ENCODE results near the gene DGKD. TPM values are rescaled to one million over a fixed set of nuclear protein-coding genes. Genes with fewer than 3 reads are reported as not detected.

Gene DGKD
- total and polyA plus RNA-seq, 2 donors (not counting 1 experiment from before 2014, with no cell fraction given), result 224 to 396 TPM

DNA sequence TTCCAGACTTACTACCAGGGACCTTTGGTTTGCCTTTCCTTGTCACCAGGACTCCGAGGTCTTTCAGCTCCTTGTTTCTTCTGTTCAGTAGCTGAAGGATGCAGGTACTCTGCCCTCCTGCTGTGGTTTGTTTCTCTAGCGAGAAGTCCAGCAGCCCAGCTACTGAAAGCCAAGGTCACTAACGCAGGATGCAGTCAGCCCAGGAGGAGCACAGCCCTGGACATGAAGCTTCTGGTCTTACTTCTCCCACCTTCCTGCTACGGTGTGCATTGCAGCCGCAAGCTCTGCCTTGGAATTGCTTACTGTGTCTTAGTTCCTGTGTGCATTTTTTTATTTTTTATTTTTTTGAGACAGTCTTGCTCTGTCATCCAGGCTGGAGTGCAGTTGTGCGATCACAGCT is 62.4 kb downstream of the DGKD start:
- peak overlapping the region; percentile 76 for H3K4me2 ChIP-seq (replicated peaks; ENCODE audit: low read depth, low read length, poor library complexity, severe bottlenecking)
- DNase-seq, result no peak

More for the DNA sequence above, 62.4 kb downstream of the DGKD start:
- Histone ChIP-seq H3K27ac (ENCODE audit: low read length in 2 of 2) (peak overlapping the region; percentile 19 to 92), H4K20me1 (ENCODE audit: control insufficient read depth, insufficient read depth, low read length, poor library complexity, severe bottlenecking) (peaks cover 22% of the 10 kb centered on the region), H3K36me3 (replicated peaks in 1 of 2; ENCODE audit: control extremely low read depth in 1 of 2, control insufficient read depth in 1 of 2, extremely low read depth in 1 of 2, insufficient read depth in 2 of 2, low read length in 1 of 2) (peaks cover 8 to 38% of the 10 kb centered on the region in 2 experiments), H3K27me3 (replicated peaks in 1 of 4; ENCODE audit: control extremely low read depth in 1 of 4, control insufficient read depth in 3 of 4, insufficient read depth in 4 of 4, low read length in 3 of 4) (no peaks in the 10 kb centered on the region), H2AFZ (ENCODE audit: insufficient read depth, low read depth, low read length, poor library complexity, severe bottlenecking) (no peak overlapping the region), H3K9me3 (ENCODE audit: control extremely low read depth in 1 of 3, control insufficient read depth in 2 of 3, insufficient read depth in 1 of 3, low read length in 2 of 3) (peaks cover 0 to 4% (median 0%) of the 10 kb centered on the region in 3 donors), H3K9ac (ENCODE audit: low read length) (no peak overlapping the region), H3K4me3 (ENCODE audit: control extremely low read depth in 1 of 5, extremely low read depth in 1 of 5, insufficient read depth in 1 of 5, low read depth in 2 of 5, low read length in 4 of 5) (no peak overlapping the region), H3K79me2 (ENCODE audit: control insufficient read depth, insufficient read depth, low read length) (peaks cover 99% of the 10 kb centered on the region), H3K4me1 (ENCODE audit: control insufficient read depth in 2 of 2, insufficient read depth in 2 of 2, low read length in 2 of 2) (peaks cover 79 to 83% of the 10 kb centered on the region in 2 donors)
- H3K4me3 Mint-ChIP-seq, result peak overlapping the region; percentile 64
- no peaks in the 10 kb centered on the region for H3K27me3 Mint-ChIP-seq
- peak overlapping the region; percentile 87 for H3K27ac Mint-ChIP-seq
- intact Hi-C loops (cut with micrococcal nuclease), result loop anchor here (5.0 kb wide), 1 partner anchor 294 kb away; no protein-coding TSS in a partner anchor
- ATAC-seq (ENCODE audit: low read depth), result no peak
- H3K4me1 Mint-ChIP-seq, result peaks cover 82% of the 10 kb centered on the region
- no peaks in the 10 kb centered on the region for H3K9me3 Mint-ChIP-seq (ENCODE audit: insufficient read depth)
- POLR2A ChIA-PET, result interaction anchor here (0.6 to 0.8 kb wide), 2 partner anchors 9 to 27 kb away, joined by 3 to 5 read pairs; no protein-coding TSS in a partner anchor
- CTCF ChIA-PET, result interaction anchor here (0.9 to 15.7 kb wide), 6 partner anchors 9 to 33 kb away, joined by 3 to 218 read pairs (median 4); no protein-coding TSS in a partner anchor
- WGBS (ENCODE audit: insufficient coverage), result 96% methylated on average over 4 of the region's 6 CpGs
- TF ChIP-seq EZH2 (IDR thresholded peaks at IDR 0.05; ENCODE audit: borderline replicate concordance, insufficient read depth, low read depth, low read length, poor library complexity, severe bottlenecking) (no peak), CTCF (IDR thresholded peaks at IDR 0.05) (no peak)
